KMS-11 (cell line): Measurements from ENCODE around the gene COMMD3.
A peak's percentile ranks its signal among the peaks of the same experiment; 100 is the strongest.
"Not testable (repeated sequence)": the region's sequence is repeated elsewhere in the genome, so short reads cannot be mapped to it uniquely, and the experiment has no call there.

ENCODE experiments used
- H2AFZ ChIP-seq: fragments of 200-600 bp; sonication (generic); 2 replicates; pipeline ENCODE4 v1.6.1; 2016; ENCODE audit warnings: antibody characterized with exemption, mixed run types, low read depth
- H3K27ac ChIP-seq: fragments of 200-600 bp; sonication (generic); 2 replicates; pipeline ENCODE4 v1.6.1; 2016; ENCODE audit warnings: mild to moderate bottlenecking, mixed run types
- H3K27me3 ChIP-seq: fragments of 200-600 bp; sonication (generic); 2 replicates; pipeline ENCODE4 v1.6.1; 2017; ENCODE audit warnings: mild to moderate bottlenecking, low read depth, mixed run types, moderate library complexity; ENCODE audit not compliant: insufficient read depth
- H3K36me3 ChIP-seq: fragments of 200-600 bp; sonication (generic); 2 replicates; pipeline ENCODE4 v1.6.1; 2017; ENCODE audit warnings: mild to moderate bottlenecking, mixed run types; ENCODE audit not compliant: insufficient read depth
- H3K4me1 ChIP-seq: fragments of 200-600 bp; sonication (generic); 2 replicates; pipeline ENCODE4 v1.6.1; 2016; ENCODE audit warnings: mild to moderate bottlenecking, low read depth, mixed run types; ENCODE audit not compliant: poor library complexity, severe bottlenecking
- H3K4me2 ChIP-seq: fragments of 200-600 bp; sonication (generic); 2 replicates; pipeline ENCODE4 v1.7.0; 2016; ENCODE audit warnings: mild to moderate bottlenecking, mixed run types
- H3K4me3 ChIP-seq: fragments of 200-600 bp; sonication (generic); IDR thresholded peaks from 2 replicates; pipeline ENCODE4 v1.6.1; 2017; ENCODE audit warnings: low read depth, low read length, mixed read lengths; ENCODE audit not compliant: insufficient read depth
- H3K79me2 ChIP-seq: fragments of 200-600 bp; sonication (generic); 2 replicates; pipeline ENCODE4 v1.6.1; 2016; ENCODE audit warnings: low read depth, mixed run types; ENCODE audit not compliant: insufficient read depth
- H3K9ac ChIP-seq: fragments of 200-600 bp; sonication (generic); 2 replicates; pipeline ENCODE4 v1.6.1; 2016; ENCODE audit warnings: mild to moderate bottlenecking, mixed run types
- H4K20me1 ChIP-seq: fragments of 200-600 bp; sonication (generic); 2 replicates; pipeline ENCODE4 v1.6.1; 2016; ENCODE audit warnings: mild to moderate bottlenecking, mixed run types; ENCODE audit not compliant: insufficient read depth
- TF ChIP-seq, protein P1 (sequence below): fragments of 200-600 bp; sonication (generic); conservative IDR thresholded peaks from 2 replicates; pipeline ENCODE4 v1.6.1; 2017; ENCODE audit warnings: low read depth, mild to moderate bottlenecking, antibody characterized with exemption, low read length, moderate library complexity, mixed read lengths

The COMMD3 gene

GRCh38 chr10:22309180-22310000 is 6.8 kb upstream of the COMMD3 start:
- Histone ChIP-seq H3K36me3 (no peaks in the 10 kb centered on the region), H3K4me3 (no peak overlapping the region), H3K4me2 (peak overlapping the region; percentile 83), H2AFZ (no peak overlapping the region), H3K27me3 (no peaks in the 10 kb centered on the region), H3K79me2 (peaks cover 61% of the 10 kb centered on the region), H4K20me1 (no peaks in the 10 kb centered on the region), H3K27ac (peak overlapping the region; percentile 97), H3K4me1 (peaks cover 67% of the 10 kb centered on the region), H3K9ac (peak overlapping the region; percentile 95)
- TF ChIP-seq, protein P1, sequence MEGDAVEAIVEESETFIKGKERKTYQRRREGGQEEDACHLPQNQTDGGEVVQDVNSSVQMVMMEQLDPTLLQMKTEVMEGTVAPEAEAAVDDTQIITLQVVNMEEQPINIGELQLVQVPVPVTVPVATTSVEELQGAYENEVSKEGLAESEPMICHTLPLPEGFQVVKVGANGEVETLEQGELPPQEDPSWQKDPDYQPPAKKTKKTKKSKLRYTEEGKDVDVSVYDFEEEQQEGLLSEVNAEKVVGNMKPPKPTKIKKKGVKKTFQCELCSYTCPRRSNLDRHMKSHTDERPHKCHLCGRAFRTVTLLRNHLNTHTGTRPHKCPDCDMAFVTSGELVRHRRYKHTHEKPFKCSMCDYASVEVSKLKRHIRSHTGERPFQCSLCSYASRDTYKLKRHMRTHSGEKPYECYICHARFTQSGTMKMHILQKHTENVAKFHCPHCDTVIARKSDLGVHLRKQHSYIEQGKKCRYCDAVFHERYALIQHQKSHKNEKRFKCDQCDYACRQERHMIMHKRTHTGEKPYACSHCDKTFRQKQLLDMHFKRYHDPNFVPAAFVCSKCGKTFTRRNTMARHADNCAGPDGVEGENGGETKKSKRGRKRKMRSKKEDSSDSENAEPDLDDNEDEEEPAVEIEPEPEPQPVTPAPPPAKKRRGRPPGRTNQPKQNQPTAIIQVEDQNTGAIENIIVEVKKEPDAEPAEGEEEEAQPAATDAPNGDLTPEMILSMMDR: no peak

GRCh38 chr10:22310012-22310411 is 6.2 kb upstream of the COMMD3 start:
- peaks cover 73% of the 10 kb centered on the region for H3K4me1 ChIP-seq
- H2AFZ ChIP-seq: not testable (repeated sequence)

GRCh38 chr10:22310928-22311327 is 5.3 kb upstream of the COMMD3 start:
- peaks cover 77% of the 10 kb centered on the region for H3K79me2 ChIP-seq
- H2AFZ ChIP-seq: 0 out of 2 replicates have a peak overlapping the region, but pooled peaks have one; percentile 2
- no peak overlapping the region for H3K4me3 ChIP-seq
- H3K4me2 ChIP-seq: peak overlapping the region; percentile 83
- H3K36me3 ChIP-seq: no peaks in the 10 kb centered on the region
- TF ChIP-seq, protein P1: no peak
- peaks cover 72% of the 10 kb centered on the region for H3K4me1 ChIP-seq
- no peaks in the 10 kb centered on the region for H3K27me3 ChIP-seq
- H3K9ac ChIP-seq: peak overlapping the region; percentile 95
- H4K20me1 ChIP-seq: no peaks in the 10 kb centered on the region
- peak overlapping the region; percentile 97 for H3K27ac ChIP-seq

More at GRCh38 chr10:22310012-22310411, 6.2 kb upstream of the COMMD3 start:
- H3K4me3 ChIP-seq, H3K36me3 ChIP-seq, H4K20me1 ChIP-seq, H3K27me3 ChIP-seq: not testable (repeated sequence)
- peak overlapping the region; percentile 83 for H3K4me2 ChIP-seq
- H3K9ac ChIP-seq: peak overlapping the region; percentile 95
- H3K27ac ChIP-seq: peak overlapping the region; percentile 97
- H3K79me2 ChIP-seq: peaks cover 68% of the 10 kb centered on the region

GRCh38 chr10:22314852-22315251 is 1.3 kb upstream of the COMMD3 start:
- TF ChIP-seq, protein P1: no peak
- peaks cover 92% of the 10 kb centered on the region for H3K79me2 ChIP-seq
- H3K4me2 ChIP-seq: peak overlapping the region; percentile 97
- peak overlapping the region; percentile 95 for H3K9ac ChIP-seq
- H2AFZ ChIP-seq: no peak overlapping the region
- H3K27ac ChIP-seq: peak overlapping the region; percentile 97
- no peaks in the 10 kb centered on the region for H4K20me1 ChIP-seq
- H3K27me3 ChIP-seq: no peaks in the 10 kb centered on the region
- H3K36me3 ChIP-seq: 0 out of 2 replicates have a peak, but pooled peaks cover 5% of the 10 kb centered on the region
- peaks cover 59% of the 10 kb centered on the region for H3K4me1 ChIP-seq
- no peak overlapping the region for H3K4me3 ChIP-seq
